ENCODE data around the gene SNF8. TPM values are rescaled to one million over a fixed set of nuclear protein-coding genes. Genes with fewer than 3 reads are reported as not detected.

SNF8 gene
- total and polyA plus RNA-seq, 9 of the 15 experiments (the other 6 are each of a cell fraction or from before 2014, with no cell fraction given) = 6.9 to 149 (median 117) TPM

GRCh38 chr17:48992444-48992843 is 47.8 kb upstream of the SNF8 start:
- CTCF ChIA-PET (ENCODE audit: low intra/inter-chr PET ratio) = no interaction called here
- intact Hi-C loops (cut with micrococcal nuclease) (no loop called here), in situ Hi-C loops (cut with MboI) (no loop called here)
- no peaks in the 10 kb centered on the region for H3K9me1 ChIP-seq (ENCODE audit: control insufficient read depth, insufficient read depth, low read length)
- BruUV-seq (replicated peaks) = no TSS peak
- TF ChIP-seq LEF1 (IDR thresholded peaks at IDR 0.05) (0 out of 2 replicates have a peak, but pooled peaks have one; percentile 27), EP400 (IDR thresholded peaks at IDR 0.05) (0 out of 2 replicates have a peak, but pooled peaks have one; percentile 5), HOXB6 (CRISPR knock-in tag; IDR thresholded peaks at IDR 0.05; ENCODE audit: borderline replicate concordance) (no peak), ZKSCAN3 (CRISPR knock-in tag; IDR thresholded peaks at IDR 0.05) (no peak), ELK1 (CRISPR knock-in tag; IDR thresholded peaks at IDR 0.05) (no peak), NFRKB (IDR thresholded peaks at IDR 0.05; ENCODE audit: low read depth) (peak; percentile 51; the same call in 1 of the 2 replicates), PHF20 (IDR thresholded peaks at IDR 0.05; ENCODE audit: partially characterized antibody) (no peak), SMARCA5 (IDR thresholded peaks at IDR 0.05) (peak; percentile 60; the same call in 1 of the 2 replicates), SMARCA4 (IDR thresholded peaks at IDR 0.05) (0 out of 2 replicates have a peak, but pooled peaks have one; percentile 13)
- FAIRE-seq (no peak), ATAC-seq (no peak), DNase-seq (ENCODE audit: extremely low read depth in 1 of 4, low spot score in 3 of 4) (no peak)
- no peaks in the 10 kb centered on the region for H4K20me1 ChIP-seq (replicated peaks; ENCODE audit: control insufficient read depth, insufficient read depth, low read length)
- POLR2A ChIA-PET = no interaction called here
- WGBS (ENCODE audit: insufficient coverage, low coverage, missing lambda C conversion rate) = 0% methylated on average over 2 of the region's 2 CpGs
- H3K9ac ChIP-seq (ENCODE audit: insufficient read depth in 1 of 2, low read depth in 2 of 2, low read length in 2 of 2) = peak overlapping the region in 1 of 2 experiments; percentile 79; a peak in 3 of 4 replicates
- peaks cover 9 to 10% of the 10 kb centered on the region in 2 experiments; a peak in 3 of 5 replicates for H3K4me1 ChIP-seq (replicated peaks in 1 of 2; ENCODE audit: control insufficient read depth in 2 of 2, insufficient read depth in 2 of 2, low read length in 2 of 2)
- H2AFZ ChIP-seq (ENCODE audit: low read depth, low read length) = peak overlapping the region; percentile 85
- peaks cover 40% of the 10 kb centered on the region for H3K79me2 ChIP-seq (ENCODE audit: control insufficient read depth, insufficient read depth, low read length)
- H3K9me3 ChIP-seq (replicated peaks; ENCODE audit: control insufficient read depth, insufficient read depth, low read depth, low read length) = no peaks in the 10 kb centered on the region
- no peaks in the 10 kb centered on the region for H3K36me3 ChIP-seq (ENCODE audit: control insufficient read depth, insufficient read depth, low read length)
- peak overlapping the region; percentile 23; the same call in 1 of the 2 replicates for H3K4me2 ChIP-seq (ENCODE audit: insufficient read depth, low read length)
- no peaks in the 10 kb centered on the region for H3K27me3 ChIP-seq (ENCODE audit: control insufficient read depth in 2 of 2, insufficient read depth in 2 of 2, low read length in 2 of 2)
- H3K4me3 ChIP-seq = no peak overlapping the region
- peak overlapping the region; percentile 80 for H3K27ac ChIP-seq (ENCODE audit: extremely low read depth, low read depth, low read length)
